ENCODE results near the gene MRM3.

Gene MRM3

DNA sequence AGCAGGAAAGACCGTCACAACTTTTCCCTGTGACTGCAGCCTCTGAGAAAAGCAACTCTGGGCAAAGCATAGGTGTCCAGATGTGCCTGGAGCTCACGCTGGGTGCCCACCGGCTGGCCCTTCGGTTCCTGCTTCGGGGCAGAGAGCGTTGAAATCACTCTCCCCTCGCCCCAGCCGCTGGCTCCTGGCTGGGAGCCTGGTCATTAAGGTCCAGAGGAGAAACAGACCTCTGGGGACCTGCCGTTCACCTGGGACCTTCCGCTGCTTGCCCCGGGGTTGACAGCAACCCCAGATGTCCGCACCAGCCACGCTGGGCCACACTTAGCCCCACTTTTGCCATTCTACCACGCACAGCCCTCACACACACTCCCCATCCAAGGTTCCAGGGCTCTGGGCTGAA is 13.1 kb downstream of the MRM3 start:
- H3K4me3 ChIP-seq (ENCODE audit: low read depth, low read length, poor library complexity, severe bottlenecking) = no peak overlapping the region
- TF ChIP-seq, protein P1, sequence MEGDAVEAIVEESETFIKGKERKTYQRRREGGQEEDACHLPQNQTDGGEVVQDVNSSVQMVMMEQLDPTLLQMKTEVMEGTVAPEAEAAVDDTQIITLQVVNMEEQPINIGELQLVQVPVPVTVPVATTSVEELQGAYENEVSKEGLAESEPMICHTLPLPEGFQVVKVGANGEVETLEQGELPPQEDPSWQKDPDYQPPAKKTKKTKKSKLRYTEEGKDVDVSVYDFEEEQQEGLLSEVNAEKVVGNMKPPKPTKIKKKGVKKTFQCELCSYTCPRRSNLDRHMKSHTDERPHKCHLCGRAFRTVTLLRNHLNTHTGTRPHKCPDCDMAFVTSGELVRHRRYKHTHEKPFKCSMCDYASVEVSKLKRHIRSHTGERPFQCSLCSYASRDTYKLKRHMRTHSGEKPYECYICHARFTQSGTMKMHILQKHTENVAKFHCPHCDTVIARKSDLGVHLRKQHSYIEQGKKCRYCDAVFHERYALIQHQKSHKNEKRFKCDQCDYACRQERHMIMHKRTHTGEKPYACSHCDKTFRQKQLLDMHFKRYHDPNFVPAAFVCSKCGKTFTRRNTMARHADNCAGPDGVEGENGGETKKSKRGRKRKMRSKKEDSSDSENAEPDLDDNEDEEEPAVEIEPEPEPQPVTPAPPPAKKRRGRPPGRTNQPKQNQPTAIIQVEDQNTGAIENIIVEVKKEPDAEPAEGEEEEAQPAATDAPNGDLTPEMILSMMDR (IDR thresholded peaks at IDR 0.05; ENCODE audit: low read length) = no peak
- no peak for TF ChIP-seq EZH2 (IDR thresholded peaks at IDR 0.05; ENCODE audit: borderline replicate concordance, low read length)

DNA sequence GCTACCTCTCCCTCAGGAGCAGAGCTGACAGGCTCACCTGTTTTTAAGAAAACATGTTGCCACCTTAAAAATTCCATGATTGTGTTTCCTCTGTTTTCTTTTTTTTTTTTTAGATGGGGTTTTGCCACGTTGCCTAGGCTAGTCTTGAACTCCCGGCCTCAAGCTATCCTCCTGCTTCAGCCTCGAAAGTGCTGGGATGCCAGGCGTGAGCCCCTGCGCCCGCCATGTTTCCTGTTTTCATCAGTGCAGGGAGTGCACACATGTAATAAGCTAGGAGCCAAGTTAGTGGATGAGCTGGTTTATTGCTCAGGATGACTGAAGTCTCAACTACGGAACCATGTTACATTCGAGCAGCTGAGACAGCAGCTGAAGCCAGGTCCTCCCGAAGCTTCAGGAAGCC is 13.6 kb downstream of the MRM3 start:
- no peak overlapping the region for H3K27ac ChIP-seq (ENCODE audit: low read depth, low read length, poor library complexity, severe bottlenecking)
- no peaks in the 10 kb centered on the region for H4K20me1 ChIP-seq (ENCODE audit: insufficient read depth, low read length)
- H3K4me3 ChIP-seq (ENCODE audit: low read depth, low read length, poor library complexity, severe bottlenecking) = no peak overlapping the region
- H3K9me3 ChIP-seq (ENCODE audit: low read length) = no peaks in the 10 kb centered on the region
- peaks cover 10% of the 10 kb centered on the region for H3K4me1 ChIP-seq (ENCODE audit: insufficient read depth, low read length, severe bottlenecking)
- no peak overlapping the region for H3K9ac ChIP-seq (ENCODE audit: low read length)
- H3K36me3 ChIP-seq (ENCODE audit: insufficient read depth, low read length) = peaks cover 21% of the 10 kb centered on the region
- H3K9me2 ChIP-seq (ENCODE audit: low read depth, low read length) = no peaks in the 10 kb centered on the region
- H3K79me2 ChIP-seq (ENCODE audit: insufficient read depth, low read length) = no peaks in the 10 kb centered on the region
- H3F3A ChIP-seq (ENCODE audit: insufficient read depth, low read length) = no peaks in the 10 kb centered on the region
- TF ChIP-seq, protein P1 (IDR thresholded peaks at IDR 0.05; ENCODE audit: low read length) = no peak
- no peak for TF ChIP-seq EZH2 (IDR thresholded peaks at IDR 0.05; ENCODE audit: borderline replicate concordance, low read length)
- no peak overlapping the region for H3K4me2 ChIP-seq (ENCODE audit: low read length)
- no peaks in the 10 kb centered on the region for H3K27me3 ChIP-seq (ENCODE audit: insufficient read depth, low read length)
- H2AFZ ChIP-seq (ENCODE audit: low read length) = no peak overlapping the region

More for the DNA sequence above, 13.1 kb downstream of the MRM3 start:
- H3K79me2 ChIP-seq (ENCODE audit: insufficient read depth, low read length) = no peaks in the 10 kb centered on the region
- H3K27me3 ChIP-seq (ENCODE audit: insufficient read depth, low read length) = no peaks in the 10 kb centered on the region
- H3K9me2 ChIP-seq (ENCODE audit: low read depth, low read length) = no peaks in the 10 kb centered on the region
- no peak overlapping the region for H3K4me2 ChIP-seq (ENCODE audit: low read length)
- H3K27ac ChIP-seq (ENCODE audit: low read depth, low read length, poor library complexity, severe bottlenecking) = no peak overlapping the region
- H4K20me1 ChIP-seq (ENCODE audit: insufficient read depth, low read length) = no peaks in the 10 kb centered on the region
- H3K9ac ChIP-seq (ENCODE audit: low read length) = no peak overlapping the region
- H3F3A ChIP-seq (ENCODE audit: insufficient read depth, low read length) = no peaks in the 10 kb centered on the region
- peaks cover 23% of the 10 kb centered on the region for H3K36me3 ChIP-seq (ENCODE audit: insufficient read depth, low read length)
- H2AFZ ChIP-seq (ENCODE audit: low read length) = no peak overlapping the region
- peaks cover 8% of the 10 kb centered on the region for H3K4me1 ChIP-seq (ENCODE audit: insufficient read depth, low read length, severe bottlenecking)
- H3K9me3 ChIP-seq (ENCODE audit: low read length) = no peaks in the 10 kb centered on the region

DNA sequence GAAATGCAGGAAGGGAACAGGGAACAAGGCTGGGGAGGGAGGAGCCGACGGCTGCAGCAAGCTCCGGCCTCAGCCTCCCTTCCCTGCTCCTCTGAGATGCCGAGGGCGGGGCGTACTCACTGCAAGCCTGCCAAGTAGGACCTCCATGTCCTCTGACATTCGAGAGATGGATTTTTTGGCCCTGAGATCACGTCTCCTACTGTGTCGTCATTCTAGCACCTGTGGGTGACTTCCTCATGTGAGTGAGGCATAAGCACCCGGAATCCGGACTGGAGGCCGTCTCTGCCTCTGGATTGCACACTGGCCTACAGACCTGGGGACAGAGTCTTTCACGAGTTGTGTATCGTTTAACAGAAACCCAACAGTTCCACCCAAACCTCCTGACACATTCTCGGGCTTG is 14.5 kb downstream of the MRM3 start:
- H3F3A ChIP-seq (ENCODE audit: insufficient read depth, low read length) = no peaks in the 10 kb centered on the region
- TF ChIP-seq, protein P1 (IDR thresholded peaks at IDR 0.05; ENCODE audit: low read length) = no peak
- TF ChIP-seq EZH2 (IDR thresholded peaks at IDR 0.05; ENCODE audit: borderline replicate concordance, low read length) = no peak
- no peak overlapping the region for H3K27ac ChIP-seq (ENCODE audit: low read depth, low read length, poor library complexity, severe bottlenecking)
- H3K9me3 ChIP-seq (ENCODE audit: low read length) = no peaks in the 10 kb centered on the region
- no peak overlapping the region for H3K4me3 ChIP-seq (ENCODE audit: low read depth, low read length, poor library complexity, severe bottlenecking)
- no peak overlapping the region for H3K4me2 ChIP-seq (ENCODE audit: low read length)
- no peaks in the 10 kb centered on the region for H3K79me2 ChIP-seq (ENCODE audit: insufficient read depth, low read length)
- peaks cover 15% of the 10 kb centered on the region for H3K4me1 ChIP-seq (ENCODE audit: insufficient read depth, low read length, severe bottlenecking)
- H3K27me3 ChIP-seq (ENCODE audit: insufficient read depth, low read length) = no peaks in the 10 kb centered on the region
- H4K20me1 ChIP-seq (ENCODE audit: insufficient read depth, low read length) = no peaks in the 10 kb centered on the region
- no peak overlapping the region for H3K9ac ChIP-seq (ENCODE audit: low read length)
- no peak overlapping the region for H2AFZ ChIP-seq (ENCODE audit: low read length)
- H3K36me3 ChIP-seq (ENCODE audit: insufficient read depth, low read length) = peaks cover 13% of the 10 kb centered on the region
- no peaks in the 10 kb centered on the region for H3K9me2 ChIP-seq (ENCODE audit: low read depth, low read length)

All from OCI-LY1 (cell line).